ENCODE data around the gene CSGALNACT2.

The CSGALNACT2 gene

GRCh38 chr10:43112608-43112961 lies 25.7 kb upstream of the CSGALNACT2 start:
- no peak for DNase-seq

- no peak for DNase-seq
Observed at GRCh38 chr10:43113201-43114087, 24.8 kb upstream of the CSGALNACT2 start.

- no peak for DNase-seq
Observed at GRCh38 chr10:43114088-43114742, 24.0 kb upstream of the CSGALNACT2 start.

- DNase-seq, result no peak
Observed at GRCh38 chr10:43114743-43115611, 23.3 kb upstream of the CSGALNACT2 start.

- DNase-seq, result no peak
Observed at GRCh38 chr10:43115881-43116595, 22.2 kb upstream of the CSGALNACT2 start.

- DNase-seq, result no peak
Observed at GRCh38 chr10:43116596-43116995, 21.6 kb upstream of the CSGALNACT2 start.

- DNase-seq, result no peak
Observed at GRCh38 chr10:43117031-43117776, 21.0 kb upstream of the CSGALNACT2 start.

GRCh38 chr10:43117777-43118583 lies 20.3 kb upstream of the CSGALNACT2 start:
- no peak for DNase-seq

GRCh38 chr10:43118631-43119415 lies 19.4 kb upstream of the CSGALNACT2 start:
- no peak for DNase-seq

GRCh38 chr10:43119416-43120115 lies 18.7 kb upstream of the CSGALNACT2 start:
- DNase-seq, result no peak

GRCh38 chr10:43120116-43120928 lies 17.9 kb upstream of the CSGALNACT2 start:
- DNase-seq, result peak in 1 of 2 donors; percentile 73

GRCh38 chr10:43120929-43121314 lies 17.3 kb upstream of the CSGALNACT2 start:
- DNase-seq, result peak; percentile 73 to 96

- peak in 1 of 2 donors; percentile 37 for DNase-seq
Observed at GRCh38 chr10:43121444-43121843, 16.8 kb upstream of the CSGALNACT2 start.

- DNase-seq, result no peak
Observed at GRCh38 chr10:43122096-43122495, 16.1 kb upstream of the CSGALNACT2 start.

GRCh38 chr10:43122826-43123225 lies 15.4 kb upstream of the CSGALNACT2 start:
- DNase-seq, result no peak

GRCh38 chr10:43123361-43124093 lies 14.7 kb upstream of the CSGALNACT2 start:
- DNase-seq, result no peak

GRCh38 chr10:43124094-43124521 lies 14.1 kb upstream of the CSGALNACT2 start:
- DNase-seq, result no peak

All from bone marrow (tissue), 2 donors.